IMR-90 (cell line): ENCODE measurements around the gene PLCG1. TPM values are rescaled to one million over a fixed set of nuclear protein-coding genes. Genes with fewer than 3 reads are reported as not detected.

Experiments used
- ATAC-seq: fragments of 200-7000 bp; cut with Tn5 transposase; 2 replicates; pipeline ENCODE4 v1.9.1; 2020; ENCODE audit warnings: low read depth, mild to moderate bottlenecking, moderate library complexity
- BruUV-seq: library from RNA; stranded (reverse); fragments of 400-500 nt; replicated peaks from 2 replicates; lab custom pipeline; 2021; lab: Mats Ljungman, UMichigan
- CTCF ChIA-PET: fragments of 300-600 bp; formaldehyde crosslinking; extraction: SDS; loops from one replicate; lab custom pipeline; 2021; ENCODE audit warnings: antibody characterized with exemption; lab: Yijun Ruan, JAX
- POLR2A ChIA-PET: fragments of 300-600 bp; sonication (Branson Sonifier 250); formaldehyde crosslinking; loops from one replicate; lab custom pipeline; 2022; ENCODE audit warnings: antibody characterized with exemption; ENCODE audit not compliant: unreplicated experiment; lab: Charles Lee
- DNase-seq: peaks from one replicate; pipeline ENCODE4 v3.0.0; 2013
- H2AFZ ChIP-seq: replicated peaks from 2 replicates; pipeline ENCODE3; 2013; ENCODE audit warnings: low read length, mild to moderate bottlenecking; ENCODE audit not compliant: poor library complexity
- H2AK5ac ChIP-seq: 2 replicates; pipeline ENCODE4 v1.6.1; 2013; ENCODE audit warnings: low read depth, low read length, inconsistent platforms
- H2AK9ac ChIP-seq: replicated peaks from 2 replicates; pipeline ENCODE3; 2013; ENCODE audit warnings: mild to moderate bottlenecking, low read depth, low read length, moderate library complexity; ENCODE audit not compliant: poor library complexity
- H2BK120ac ChIP-seq: 2 replicates; pipeline ENCODE4 v1.6.1; 2013; ENCODE audit warnings: low read depth, low read length, inconsistent platforms
- H2BK15ac ChIP-seq: 3 replicates; pipeline ENCODE4 v1.6.1; 2013; ENCODE audit warnings: low read depth, low read length, inconsistent platforms
- H2BK20ac ChIP-seq: 2 replicates; pipeline ENCODE4 v1.6.1; 2013; ENCODE audit warnings: low read depth, mild to moderate bottlenecking, inconsistent platforms, low read length, moderate library complexity
- H2BK5ac ChIP-seq: 2 replicates; pipeline ENCODE4 v1.6.1; 2013; ENCODE audit warnings: mild to moderate bottlenecking, low read depth, low read length, inconsistent platforms; ENCODE audit not compliant: poor library complexity, severe bottlenecking
- H3K14ac ChIP-seq: replicated peaks from 2 replicates; pipeline ENCODE4 v1.6.1; 2013; ENCODE audit warnings: low read depth, low read length, inconsistent platforms
- H3K18ac ChIP-seq: 2 replicates; pipeline ENCODE4 v1.6.1; 2013; ENCODE audit warnings: low read depth, low read length, control low read depth
- H3K23ac ChIP-seq: 2 replicates; pipeline ENCODE4 v1.6.1; 2013; ENCODE audit warnings: low read depth, low read length, inconsistent platforms
- H3K27ac ChIP-seq: 2 replicates; pipeline ENCODE4 v1.5.1; 2013; ENCODE audit warnings: mild to moderate bottlenecking, control low read depth, low read length; ENCODE audit not compliant: insufficient read depth
- H3K27me3 ChIP-seq: 2 replicates; pipeline ENCODE4 v1.6.1; 2013; ENCODE audit warnings: low read length; ENCODE audit not compliant: control insufficient read depth, insufficient read depth
- H3K36me3 ChIP-seq: 2 replicates; pipeline ENCODE4 v1.6.1; 2013; ENCODE audit warnings: low read length, mixed read lengths; ENCODE audit not compliant: control insufficient read depth, insufficient read depth
- H3K4ac ChIP-seq: 2 replicates; pipeline ENCODE4 v1.6.1; 2013; ENCODE audit warnings: low read depth, low read length, inconsistent platforms
- H3K4me1 ChIP-seq: 2 replicates; pipeline ENCODE4 v1.6.1; 2013; ENCODE audit warnings: low read length, mixed read lengths; ENCODE audit not compliant: control insufficient read depth, insufficient read depth
- H3K4me2 ChIP-seq: 2 replicates; pipeline ENCODE4 v1.6.1; 2013; ENCODE audit warnings: low read depth, mild to moderate bottlenecking, control low read depth, low read length, moderate library complexity
- H3K4me3 ChIP-seq: 2 replicates; pipeline ENCODE4 v1.5.1; 2013; ENCODE audit warnings: low read depth, mild to moderate bottlenecking, control low read depth, low read length, moderate library complexity; ENCODE audit not compliant: insufficient read depth
- H3K56ac ChIP-seq: 2 replicates; pipeline ENCODE4 v1.6.1; 2013; ENCODE audit warnings: low read length, inconsistent platforms; ENCODE audit not compliant: insufficient read depth; ENCODE audit errors: extremely low read depth
- H3K79me1 ChIP-seq, 2 experiments: 2 replicates each; pipeline ENCODE4 v1.6.1; 2013; ENCODE audit warnings: low read length in 2 of 2, inconsistent platforms in 1 of 2, low read depth in 1 of 2
- H3K9ac ChIP-seq: 2 replicates; pipeline ENCODE4 v1.6.1; 2013; ENCODE audit warnings: low read depth, low read length, control low read depth
- H3K9me1 ChIP-seq: 2 replicates; pipeline ENCODE4 v1.6.1; 2013; ENCODE audit warnings: low read length, inconsistent platforms; ENCODE audit not compliant: insufficient read depth
- H3K9me3 ChIP-seq: 2 replicates; pipeline ENCODE4 v1.6.1; 2013; ENCODE audit warnings: low read length; ENCODE audit not compliant: control insufficient read depth, insufficient read depth
- H4K20me1 ChIP-seq: 2 replicates; pipeline ENCODE4 v1.6.1; 2013; ENCODE audit warnings: low read length, inconsistent platforms; ENCODE audit not compliant: insufficient read depth
- H4K5ac ChIP-seq: 2 replicates; pipeline ENCODE4 v1.6.1; 2013; ENCODE audit warnings: mild to moderate bottlenecking, low read depth, low read length, control low read depth
- H4K8ac ChIP-seq, 2 experiments: 2 replicates each; pipeline ENCODE4 v1.6.1; 2013; ENCODE audit warnings: low read depth in 2 of 2, low read length in 2 of 2, control low read depth in 1 of 2, inconsistent platforms in 1 of 2
- H4K91ac ChIP-seq: 2 replicates; pipeline ENCODE4 v1.6.1; 2013; ENCODE audit warnings: low read depth, low read length, inconsistent platforms; ENCODE audit not compliant: insufficient read depth
- CHD1 ChIP-seq: IDR thresholded peaks from 2 replicates; pipeline ENCODE4 v1.6.1; 2012; ENCODE audit warnings: low read depth, low read length, improper control_type of control experiment
- MAFK ChIP-seq: IDR thresholded peaks from 2 replicates; pipeline ENCODE4 v1.6.1; 2012; ENCODE audit warnings: low read depth, low read length, improper control_type of control experiment
- RAD21 ChIP-seq: IDR thresholded peaks from 2 replicates; pipeline ENCODE4 v1.6.1; 2012; ENCODE audit warnings: low read length, improper control_type of control experiment
- RFX5 ChIP-seq: IDR thresholded peaks from 2 replicates; pipeline ENCODE4 v1.8.0; 2012; ENCODE audit warnings: low read depth, mild to moderate bottlenecking, low read length, moderate library complexity
- SMC3 ChIP-seq: fragments of 150-350 bp; IDR thresholded peaks from 2 replicates; pipeline ENCODE4 v1.6.1; 2016; ENCODE audit warnings: low read depth, mild to moderate bottlenecking, antibody characterized with exemption, low read length, moderate library complexity
- WGBS, 2 experiments: methylation state at CpG; one replicate each; pipeline versions ENCODE4 v1.1.5 to v1.1.7; 2013; ENCODE audit warnings: missing lambda C conversion rate in 2 of 2; ENCODE audit not compliant: insufficient read length in 1 of 2; ENCODE audit errors: extremely low coverage in 2 of 2; 5-methylcytosine and 5-hydroxymethylcytosine counted together
- dilution Hi-C: fragments of 300-500 bp; cut with HindIII; formaldehyde crosslinking; loops from one replicate; pipeline ENCODE4 v1.14.3; 2018; ENCODE audit warnings: low sequenced_read_pairs; ENCODE audit not compliant: unreplicated experiment
- in situ Hi-C: fragments of 300-500 bp; cut with MboI; formaldehyde crosslinking; loops from 3 replicates; pipeline ENCODE4 v1.14.3; 2019; ENCODE audit warnings: low sequenced_read_pairs, inconsistent platforms, mixed read lengths
- intact Hi-C: fragments of 100-400 bp; cut with micrococcal nuclease; formaldehyde crosslinking; loops from 2 replicates; pipeline ENCODE4 v1.10.0; 2022
- polyA plus RNA-seq, 3 experiments: library from polyadenylated mRNA; depleted of rRNA; stranded (reverse); fragments of >200 nt; gene quantifications; 2 replicates each; pipeline ENCODE4 v1.2.3, GENCODE V29; 2012; ENCODE audit warnings: low replicate concordance in 1 of 3
- total RNA-seq: library from RNA; depleted of rRNA; stranded (reverse); fragments of >200 nt; gene quantifications from 2 replicates; pipeline ENCODE4 v1.2.3, GENCODE V29; 2012

The PLCG1 gene
- total and polyA plus RNA-seq, 2 of the 4 experiments (the other 2 are of a cell fraction), result 59.1 to 69.1 TPM

DNA sequence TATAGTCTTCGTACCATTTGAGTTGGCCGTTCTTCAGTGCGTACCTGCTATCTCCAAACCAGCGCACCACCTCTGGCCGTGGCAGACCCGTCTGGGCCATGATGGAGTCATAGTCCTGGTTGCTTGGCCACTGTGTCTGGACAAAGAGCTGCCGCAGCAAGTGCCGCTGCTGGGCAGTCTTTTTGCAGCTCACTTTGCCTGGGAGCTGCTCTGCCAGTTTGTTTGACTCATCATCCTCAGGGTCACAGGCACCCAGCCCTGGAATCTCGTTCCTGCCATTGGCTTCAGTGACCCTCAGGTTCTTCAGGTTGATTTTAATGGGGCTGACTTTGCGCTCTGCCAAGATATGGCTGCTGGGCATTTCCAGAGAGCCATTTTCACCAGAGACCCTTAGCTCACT, 65.1 kb downstream of the PLCG1 start:
- Histone ChIP-seq H3K4me1 (0 out of 2 replicates have a peak, but pooled peaks cover 1% of the 10 kb centered on the region), H3K56ac (no peak overlapping the region), H3K4me2 (no peak overlapping the region), H3K9ac (no peak overlapping the region), H2BK15ac (no peak overlapping the region), H2BK120ac (no peak overlapping the region), H2BK20ac (no peak overlapping the region), H2AK9ac (no peak overlapping the region), H3K9me3 (peaks cover 7% of the 10 kb centered on the region), H3K23ac (no peak overlapping the region), H2BK5ac (no peak overlapping the region), H3K79me1 (peaks cover 17 to 54% of the 10 kb centered on the region in 2 experiments), H2AFZ (no peak overlapping the region), H3K27me3 (no peaks in the 10 kb centered on the region), H3K4me3 (no peak overlapping the region), H3K18ac (no peak overlapping the region), H4K20me1 (no peaks in the 10 kb centered on the region), H3K9me1 (peaks cover 10% of the 10 kb centered on the region; the same call in 1 of the 2 replicates), H4K91ac (no peak overlapping the region), H3K36me3 (peaks cover 31% of the 10 kb centered on the region), H4K8ac (no peak overlapping the region), H3K27ac (no peak overlapping the region), H3K4ac (no peak overlapping the region), H4K5ac (no peak overlapping the region), H3K14ac (no peak overlapping the region), H2AK5ac (no peak overlapping the region)
- 96% methylated on average over 10 of the region's 10 CpGs; no CpG with 5 or more reads in 1 of the 2 experiments for WGBS, 2 experiments
- TF ChIP-seq RFX5 (no peak), SMC3 (no peak), RAD21 (no peak), CHD1 (no peak), MAFK (no peak)
- DNase-seq, result no peak
- dilution Hi-C loops, result no loop called here
- no peak for ATAC-seq
- no TSS peak for BruUV-seq
- POLR2A ChIA-PET, result no interaction called here
- CTCF ChIA-PET, result interaction anchor here (0.8 kb wide), 1 partner anchor 29 kb away, joined by 3 read pairs; no protein-coding TSS in a partner anchor
- in situ Hi-C loops, result no loop called here
- intact Hi-C loops, result no loop called here
